CD4-positive, alpha-beta T cell treated with Interleukin-4 for 4 hours (primary cell): Measurements from ENCODE around the gene ALK.

Source experiments
- DNase-seq: peaks from one replicate; pipeline ENCODE4 v3.0.0-alpha.2; 2020

ALK gene

GRCh38 chr2:29561628-29562027 is 359.8 kb downstream of the ALK start:
- DNase-seq: no peak

GRCh38 chr2:29561181-29561580 is 360.2 kb downstream of the ALK start:
- no peak for DNase-seq

GRCh38 chr2:29560566-29560965 is 360.8 kb downstream of the ALK start:
- no peak for DNase-seq

GRCh38 chr2:29560030-29560429 is 361.4 kb downstream of the ALK start:
- DNase-seq: no peak

GRCh38 chr2:29559578-29559977 is 361.8 kb downstream of the ALK start:
- no peak for DNase-seq

GRCh38 chr2:29558097-29558496 is 363.3 kb downstream of the ALK start:
- DNase-seq: no peak

- no peak for DNase-seq
Observed at GRCh38 chr2:29557268-29557667, 364.1 kb downstream of the ALK start.

- no peak for DNase-seq
Observed at GRCh38 chr2:29549069-29549380, 372.4 kb downstream of the ALK start.

GRCh38 chr2:29544917-29545316 is 376.5 kb downstream of the ALK start:
- DNase-seq: no peak

GRCh38 chr2:29544031-29544430 is 377.4 kb downstream of the ALK start:
- no peak for DNase-seq

- DNase-seq: no peak
Observed at GRCh38 chr2:29535188-29535587, 386.2 kb downstream of the ALK start.

GRCh38 chr2:29532436-29532835 is 388.9 kb downstream of the ALK start:
- DNase-seq: no peak

- no peak for DNase-seq
Observed at GRCh38 chr2:29531626-29532025, 389.8 kb downstream of the ALK start.

GRCh38 chr2:29530281-29530680 is 391.1 kb downstream of the ALK start:
- no peak for DNase-seq

GRCh38 chr2:29528891-29529520 is 392.4 kb downstream of the ALK start:
- DNase-seq: no peak

GRCh38 chr2:29528371-29528770 is 393.0 kb downstream of the ALK start:
- DNase-seq: no peak

- no peak for DNase-seq
Observed at GRCh38 chr2:29527947-29528346, 393.4 kb downstream of the ALK start.

- no peak for DNase-seq
Observed at GRCh38 chr2:29526587-29527586, 394.5 kb downstream of the ALK start.

GRCh38 chr2:29525921-29526320 is 395.5 kb downstream of the ALK start:
- no peak for DNase-seq

GRCh38 chr2:29524652-29525051 is 396.7 kb downstream of the ALK start:
- no peak for DNase-seq

- no peak for DNase-seq
Observed at GRCh38 chr2:29522951-29523669, 398.3 kb downstream of the ALK start.

- DNase-seq: no peak
Observed at GRCh38 chr2:29520001-29520400, 401.4 kb downstream of the ALK start.

- DNase-seq: no peak
Observed at GRCh38 chr2:29519338-29519925, 402.0 kb downstream of the ALK start.
